Kidney epithelial cell (primary cell): Measurements from ENCODE around the gene FAM13B. TPM values are rescaled to one million over a fixed set of nuclear protein-coding genes. Genes with fewer than 3 reads are reported as not detected.

Experiments used
- DNase-seq: peaks from one replicate; pipeline ENCODE4 v3.0.0-alpha.2; 2010; ENCODE audit warnings: low read depth
- H3K27me3 ChIP-seq: 2 replicates; pipeline ENCODE4 v1.6.0; 2011; ENCODE audit warnings: low read length; ENCODE audit not compliant: control insufficient read depth, insufficient read depth
- H3K36me3 ChIP-seq: 2 replicates; pipeline ENCODE4 v1.5.1; 2011; ENCODE audit warnings: low read length; ENCODE audit not compliant: control insufficient read depth, insufficient read depth
- H3K4me3 ChIP-seq: 2 replicates; pipeline ENCODE4 v1.5.1; 2011; ENCODE audit warnings: low read depth, mild to moderate bottlenecking, control low read depth, low read length
- total RNA-seq: library from RNA; depleted of rRNA; stranded (reverse); fragments of >200 nt; gene quantifications from 2 replicates; pipeline ENCODE4 v1.2.3, GENCODE V29; 2015
- TF ChIP-seq, protein P1 (sequence below): IDR thresholded peaks from 2 replicates; pipeline ENCODE4 v1.5.1; 2011; ENCODE audit warnings: mild to moderate bottlenecking, moderate library complexity, low read length, control low read depth, inconsistent platforms; ENCODE audit not compliant: insufficient read depth, poor library complexity, severe bottlenecking

The FAM13B gene
- total RNA-seq, 1 donor from 2014 or later, result 14.4 TPM

DNA sequence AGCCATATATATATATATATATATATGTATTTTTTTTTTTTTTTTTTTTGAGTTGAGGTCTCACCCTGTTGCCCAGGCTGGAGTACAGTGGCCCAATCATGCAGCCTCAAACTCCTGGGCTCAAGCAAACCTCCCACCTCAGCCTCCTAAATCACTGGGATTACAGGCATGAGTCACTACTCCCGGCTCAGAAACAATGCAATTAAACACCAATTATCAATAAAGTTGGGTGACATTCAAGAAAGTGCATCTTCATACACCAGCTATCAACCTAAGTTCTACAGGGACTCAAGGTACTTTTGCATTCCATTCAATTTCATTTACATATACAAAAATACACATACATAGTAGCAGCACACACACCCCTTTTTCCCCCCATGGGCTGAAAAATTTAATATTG lies 7.6 kb downstream of the FAM13B start:
- no peaks in the 10 kb centered on the region for H3K27me3 ChIP-seq
- TF ChIP-seq, protein P1, sequence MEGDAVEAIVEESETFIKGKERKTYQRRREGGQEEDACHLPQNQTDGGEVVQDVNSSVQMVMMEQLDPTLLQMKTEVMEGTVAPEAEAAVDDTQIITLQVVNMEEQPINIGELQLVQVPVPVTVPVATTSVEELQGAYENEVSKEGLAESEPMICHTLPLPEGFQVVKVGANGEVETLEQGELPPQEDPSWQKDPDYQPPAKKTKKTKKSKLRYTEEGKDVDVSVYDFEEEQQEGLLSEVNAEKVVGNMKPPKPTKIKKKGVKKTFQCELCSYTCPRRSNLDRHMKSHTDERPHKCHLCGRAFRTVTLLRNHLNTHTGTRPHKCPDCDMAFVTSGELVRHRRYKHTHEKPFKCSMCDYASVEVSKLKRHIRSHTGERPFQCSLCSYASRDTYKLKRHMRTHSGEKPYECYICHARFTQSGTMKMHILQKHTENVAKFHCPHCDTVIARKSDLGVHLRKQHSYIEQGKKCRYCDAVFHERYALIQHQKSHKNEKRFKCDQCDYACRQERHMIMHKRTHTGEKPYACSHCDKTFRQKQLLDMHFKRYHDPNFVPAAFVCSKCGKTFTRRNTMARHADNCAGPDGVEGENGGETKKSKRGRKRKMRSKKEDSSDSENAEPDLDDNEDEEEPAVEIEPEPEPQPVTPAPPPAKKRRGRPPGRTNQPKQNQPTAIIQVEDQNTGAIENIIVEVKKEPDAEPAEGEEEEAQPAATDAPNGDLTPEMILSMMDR, result no peak
- DNase-seq, result no peak
- no peak overlapping the region for H3K4me3 ChIP-seq
- no peaks in the 10 kb centered on the region for H3K36me3 ChIP-seq

DNA sequence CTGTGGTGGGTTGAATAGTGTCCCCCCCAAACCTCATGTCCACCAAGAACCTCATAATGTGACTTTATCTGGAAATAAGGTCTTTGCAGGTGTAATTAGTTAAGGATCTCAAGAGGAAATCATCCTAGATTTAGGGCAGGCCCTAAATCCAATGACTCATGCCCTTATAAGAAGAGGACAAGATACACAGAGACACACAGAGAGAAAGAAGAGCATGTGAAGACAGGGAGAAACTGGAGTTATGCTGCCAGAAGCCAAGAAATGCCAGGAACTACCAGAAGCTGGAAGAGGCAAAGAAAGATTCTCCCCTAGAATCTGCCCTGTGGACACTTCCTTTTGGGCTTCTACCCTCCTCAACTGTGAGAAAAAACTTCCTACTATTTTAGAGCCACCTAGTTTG lies 8.8 kb downstream of the FAM13B start:
- Histone ChIP-seq H3K36me3 (no peaks in the 10 kb centered on the region), H3K27me3 (no peaks in the 10 kb centered on the region), H3K4me3 (no peak overlapping the region)
- DNase-seq, result no peak
- TF ChIP-seq, protein P1, result no peak

DNA sequence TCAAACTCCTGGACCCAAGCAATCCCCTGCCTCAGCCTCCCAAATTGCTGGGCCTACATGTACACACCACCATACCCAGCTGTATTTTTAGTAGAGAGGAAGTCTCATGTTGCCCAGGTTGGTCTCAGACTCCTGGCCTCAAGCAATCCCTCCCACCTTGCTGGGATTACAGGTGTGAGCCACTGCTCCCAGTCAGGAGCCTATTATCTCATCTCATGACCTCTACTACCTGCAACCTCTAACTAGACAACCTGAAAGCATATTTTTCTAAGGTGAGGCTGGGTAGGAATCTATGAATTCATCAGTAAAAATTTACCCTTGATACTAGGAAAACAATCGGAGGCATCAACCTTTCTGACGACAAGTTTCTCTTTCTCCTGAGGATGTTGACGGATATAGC lies 10.0 kb downstream of the FAM13B start:
- no peak for DNase-seq
- Histone ChIP-seq H3K27me3 (no peaks in the 10 kb centered on the region), H3K36me3 (no peaks in the 10 kb centered on the region), H3K4me3 (no peak overlapping the region)
- TF ChIP-seq, protein P1, result no peak

DNA sequence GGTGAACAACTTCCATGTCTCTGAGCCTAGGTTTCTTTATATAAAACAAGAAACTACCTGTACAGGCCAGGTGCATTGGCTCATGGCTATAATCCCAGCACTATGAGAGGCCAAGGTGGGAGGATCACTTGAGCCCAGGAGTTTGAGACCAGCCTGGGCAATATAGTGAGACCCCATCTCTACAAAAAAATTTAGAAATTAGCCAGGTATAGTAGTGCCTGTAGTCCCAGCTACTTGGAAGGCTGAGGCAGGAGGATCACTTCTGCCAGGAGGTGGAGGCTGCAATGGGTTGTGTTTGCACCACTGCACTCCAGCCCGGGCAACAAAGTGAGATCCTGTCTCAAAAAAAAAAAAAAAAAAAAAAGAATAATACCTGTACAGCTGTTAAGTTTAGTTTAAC lies 11.1 kb downstream of the FAM13B start:
- Histone ChIP-seq H3K27me3 (no peaks in the 10 kb centered on the region), H3K4me3 (no peak overlapping the region), H3K36me3 (no peaks in the 10 kb centered on the region)
- no peak for DNase-seq
- TF ChIP-seq, protein P1, result no peak

DNA sequence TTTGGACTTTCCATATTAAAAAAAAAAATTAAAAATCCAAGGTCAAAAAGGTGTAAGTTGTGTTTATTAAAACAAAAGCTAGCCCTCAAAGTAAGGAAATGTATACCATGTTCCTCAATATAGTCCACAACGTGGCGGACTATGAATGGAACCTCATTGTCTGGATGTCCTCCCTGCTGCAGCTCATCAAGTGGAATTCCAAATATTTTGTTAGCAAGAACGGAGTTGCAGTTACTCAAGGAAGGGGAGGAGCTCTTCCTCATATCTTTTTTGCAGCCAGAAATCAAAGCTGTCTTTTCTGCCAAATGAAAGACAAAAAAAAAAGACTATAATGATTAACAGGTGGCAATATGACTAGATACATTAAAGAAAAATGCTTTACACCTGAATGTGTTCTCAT lies 14.0 kb downstream of the FAM13B start:
- Histone ChIP-seq H3K27me3 (no peaks in the 10 kb centered on the region), H3K36me3 (no peaks in the 10 kb centered on the region), H3K4me3 (no peak overlapping the region)
- DNase-seq, result no peak
- TF ChIP-seq, protein P1, result no peak

DNA sequence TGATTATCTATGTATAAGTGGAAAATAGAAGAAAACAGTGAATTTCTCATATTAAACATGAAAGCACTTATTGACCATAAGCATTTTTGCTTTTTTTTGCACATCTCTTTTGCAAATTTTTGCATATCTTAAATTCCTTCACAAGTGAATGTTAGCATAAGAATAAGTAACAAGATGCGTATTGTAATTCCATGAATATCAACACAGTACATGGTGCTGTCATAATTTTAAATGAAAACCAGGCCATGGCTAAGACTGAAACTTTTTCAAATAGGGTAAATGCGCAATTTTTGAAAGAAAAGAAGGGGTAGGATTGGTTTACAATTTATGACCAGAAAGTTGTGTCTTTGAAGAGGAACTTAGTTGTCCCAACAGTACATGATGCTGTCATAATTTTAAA lies 17.0 kb downstream of the FAM13B start:
- H3K27me3 ChIP-seq, result no peaks in the 10 kb centered on the region
- TF ChIP-seq, protein P1, result no peak
- no peak for DNase-seq
- no peak overlapping the region for H3K4me3 ChIP-seq
- no peaks in the 10 kb centered on the region for H3K36me3 ChIP-seq
